GM23338 (cell line): ENCODE results near the gene ANO5. TPM values are rescaled to one million over a fixed set of nuclear protein-coding genes. Genes with fewer than 3 reads are reported as not detected.

Experiments
- ATAC-seq: fragments of 200-7000 bp; cut with Tn5 transposase; 3 replicates; pipeline ENCODE4 v1.9.1; 2020
- DNase-seq: peaks from one replicate; pipeline ENCODE4 v3.0.0-alpha.2; 2015; ENCODE audit warnings: low spot score
- H2AFZ ChIP-seq: fragments of 200-600 bp; sonication (generic); 2 replicates; pipeline ENCODE4 v1.8.0; 2016; ENCODE audit warnings: antibody characterized with exemption, mild to moderate bottlenecking, moderate library complexity
- H3F3A ChIP-seq: fragments of 200-600 bp; sonication (generic); replicated peaks from 2 replicates; pipeline ENCODE4 v1.8.0; 2017; ENCODE audit warnings: antibody characterized with exemption, mixed run types, low read depth
- H3K27ac ChIP-seq: fragments of 200-600 bp; sonication (generic); 2 replicates; pipeline ENCODE4 v1.6.1; 2016; ENCODE audit warnings: low read depth
- H3K27me3 ChIP-seq: fragments of 200-600 bp; sonication (generic); 2 replicates; pipeline ENCODE4 v1.8.0; 2016; ENCODE audit warnings: mild to moderate bottlenecking, mixed run types, moderate library complexity; ENCODE audit not compliant: insufficient read depth
- H3K36me3 ChIP-seq: fragments of 200-600 bp; sonication (generic); 2 replicates; pipeline ENCODE4 v1.8.0; 2016; ENCODE audit warnings: mild to moderate bottlenecking; ENCODE audit not compliant: insufficient read depth
- H3K4me1 ChIP-seq: fragments of 200-600 bp; sonication (generic); 2 replicates; pipeline ENCODE4 v1.8.0; 2016; ENCODE audit warnings: mild to moderate bottlenecking, moderate library complexity; ENCODE audit not compliant: insufficient read depth
- H3K4me2 ChIP-seq: fragments of 200-600 bp; sonication (generic); 2 replicates; pipeline ENCODE4 v1.7.1; 2017; ENCODE audit warnings: mixed run types
- H3K4me3 ChIP-seq: fragments of 200-600 bp; sonication (generic); 2 replicates; pipeline ENCODE4 v1.6.1; 2016; ENCODE audit warnings: mixed run types
- H3K79me2 ChIP-seq: fragments of 200-600 bp; sonication (generic); replicated peaks from 2 replicates; pipeline ENCODE4 v1.8.0; 2017; ENCODE audit warnings: mild to moderate bottlenecking; ENCODE audit not compliant: insufficient read depth
- H3K9me2 ChIP-seq: fragments of 200-600 bp; sonication (generic); 2 replicates; pipeline ENCODE4 v1.8.0; 2017; ENCODE audit not compliant: insufficient read depth
- H4K20me1 ChIP-seq: fragments of 200-600 bp; sonication (generic); replicated peaks from 2 replicates; pipeline ENCODE4 v1.8.0; 2017; ENCODE audit warnings: mild to moderate bottlenecking; ENCODE audit not compliant: insufficient read depth
- H3K27ac Mint-ChIP-seq: 2 replicates; pipeline ENCODE4 v1.8.0; 2020; ENCODE audit warnings: inconsistent platforms, mild to moderate bottlenecking, moderate library complexity, mixed read lengths
- H3K27me3 Mint-ChIP-seq: 3 replicates; pipeline ENCODE4 v1.8.0; 2022; ENCODE audit warnings: low read depth, mild to moderate bottlenecking, moderate library complexity, mixed read lengths, inconsistent platforms; ENCODE audit not compliant: insufficient read depth, poor library complexity
- H3K36me3 Mint-ChIP-seq: 3 replicates; pipeline ENCODE4 v1.8.0; 2021; ENCODE audit warnings: low read depth, mild to moderate bottlenecking, inconsistent platforms, moderate library complexity, mixed read lengths
- H3K4me1 Mint-ChIP-seq: 3 replicates; pipeline ENCODE4 v1.8.0; 2020; ENCODE audit warnings: mild to moderate bottlenecking, inconsistent platforms, mixed read lengths
- H3K4me3 Mint-ChIP-seq: 3 replicates; pipeline ENCODE4 v1.8.0; 2021; ENCODE audit warnings: moderate library complexity, mild to moderate bottlenecking, inconsistent platforms, mixed read lengths
- H3K9me3 Mint-ChIP-seq: 3 replicates; pipeline ENCODE4 v1.8.0; 2020; ENCODE audit warnings: moderate library complexity, mild to moderate bottlenecking, inconsistent platforms, mixed read lengths
- CREB1 ChIP-seq: fragments of 250-450 bp; sonication (Bioruptor Pico); IDR thresholded peaks from 2 replicates; pipeline ENCODE4 v1.5.0; 2020; ENCODE audit warnings: low read depth, mild to moderate bottlenecking, moderate library complexity
- CTCF ChIP-seq, 2 experiments: fragments of 200-600 bp in 1 of 2; sonication (generic) in 1 of 2; conservative IDR thresholded peaks; 2 replicates each; pipeline versions ENCODE4 v1.5.1 to v1.6.1; 2016 to 2017; ENCODE audit warnings: antibody characterized with exemption in 2 of 2, low read depth in 2 of 2, mild to moderate bottlenecking in 2 of 2, moderate library complexity in 1 of 2
- ETS1 ChIP-seq: IDR thresholded peaks from 2 replicates; pipeline ENCODE4 v1.6.1; 2016; ENCODE audit warnings: antibody characterized with exemption
- EZH2 ChIP-seq: fragments of 200-600 bp; sonication (generic); IDR thresholded peaks from one replicate; pipeline ENCODE4 v1.8.0; 2017; ENCODE audit warnings: antibody characterized with exemption, mild to moderate bottlenecking, low read depth; ENCODE audit not compliant: unreplicated experiment
- EZH2phosphoT487 ChIP-seq: fragments of 200-600 bp; sonication (generic); IDR thresholded peaks from one replicate; pipeline ENCODE4 v1.8.1; 2018; ENCODE audit warnings: antibody characterized with exemption; ENCODE audit not compliant: unreplicated experiment
- JUNB ChIP-seq: IDR thresholded peaks from one replicate; pipeline ENCODE4 v1.6.1; 2016; ENCODE audit warnings: antibody characterized with exemption; ENCODE audit not compliant: unreplicated experiment
- NANOG ChIP-seq: IDR thresholded peaks from 2 replicates; pipeline ENCODE4 v1.6.1; 2016; ENCODE audit warnings: antibody characterized with exemption, borderline replicate concordance
- POLR2AphosphoS5 ChIP-seq: IDR thresholded peaks from 2 replicates; pipeline ENCODE4 v1.6.1; 2016; ENCODE audit warnings: antibody characterized with exemption, low read depth
- REST ChIP-seq: IDR thresholded peaks from one replicate; pipeline ENCODE4 v1.6.1; 2018; ENCODE audit warnings: antibody characterized with exemption; ENCODE audit not compliant: unreplicated experiment
- STAT1 ChIP-seq: IDR thresholded peaks from one replicate; pipeline ENCODE4 v1.6.1; 2016; ENCODE audit warnings: antibody characterized with exemption; ENCODE audit not compliant: unreplicated experiment
- ZNF114 ChIP-seq: fragments of 250-450 bp; sonication (Bioruptor Pico); IDR thresholded peaks from 2 replicates; pipeline ENCODE4 v1.5.0; 2020; ENCODE audit warnings: mild to moderate bottlenecking, moderate library complexity
- ZNF331 ChIP-seq: fragments of 250-450 bp; sonication (Bioruptor Pico); IDR thresholded peaks from 2 replicates; pipeline ENCODE4 v1.5.0; 2020; ENCODE audit warnings: low read depth, mild to moderate bottlenecking, moderate library complexity
- ZNF462 ChIP-seq: fragments of 250-450 bp; sonication (Bioruptor Pico); IDR thresholded peaks from 2 replicates; pipeline ENCODE4 v1.5.0; 2020; ENCODE audit warnings: mild to moderate bottlenecking, moderate library complexity
- polyA plus RNA-seq: library from polyadenylated mRNA; unstranded; fragments of >200 nt; fragmentation: Nextera tagmentation; extraction: Ambion mirVana; gene quantifications from 2 replicates; pipeline ENCODE4 v1.2.1, GENCODE V29; 2016
- total RNA-seq: library from RNA; depleted of rRNA; stranded (reverse); fragments of >200 nt; shearing (Covaris generic); gene quantifications from 2 replicates; pipeline ENCODE4 v1.2.3, GENCODE V29; 2014

The ANO5 gene
- total and polyA plus RNA-seq, 2 experiments from 2014 or later: 1.8 to 8.3 TPM

- H3K36me3 ChIP-seq: no peaks in the 10 kb centered on the region
- H3K27ac ChIP-seq: no peak overlapping the region
- ATAC-seq (no peak), DNase-seq (no peak)
- H3F3A ChIP-seq: no peaks in the 10 kb centered on the region
- Mint-ChIP-seq H3K4me3 (no peak overlapping the region), H3K4me1 (peaks cover 10% of the 10 kb centered on the region; the same call in 2 of the 3 replicates), H3K27me3 (no peaks in the 10 kb centered on the region), H3K36me3 (no peaks in the 10 kb centered on the region), H3K9me3 (no peaks in the 10 kb centered on the region), H3K27ac (no peak overlapping the region)
- no peak overlapping the region for H2AFZ ChIP-seq
- H3K4me3 ChIP-seq: no peak overlapping the region
- H3K4me1 ChIP-seq: peaks cover 5% of the 10 kb centered on the region; the same call in 1 of the 2 replicates
- no peaks in the 10 kb centered on the region for H3K27me3 ChIP-seq
- H4K20me1 ChIP-seq: no peaks in the 10 kb centered on the region
- H3K4me2 ChIP-seq: no peak overlapping the region
- no peaks in the 10 kb centered on the region for H3K79me2 ChIP-seq
- TF ChIP-seq EZH2phosphoT487 (no peak), POLR2AphosphoS5 (no peak), ZNF331 (CRISPR knock-in tag) (no peak), JUNB (no peak), EZH2 (no peak), ETS1 (no peak), CREB1 (CRISPR knock-in tag) (no peak), REST (no peak), ZNF114 (CRISPR knock-in tag) (no peak), CTCF (conservative IDR thresholded peaks at IDR 0.05; ENCODE audit: low read depth in 2 of 2) (no peak), STAT1 (no peak), NANOG (no peak), ZNF462 (CRISPR knock-in tag) (no peak)
- no peaks in the 10 kb centered on the region for H3K9me2 ChIP-seq
Observed at GRCh38 chr11:22179626-22180025, 13.3 kb upstream of the ANO5 start.
